Mesenchymal stem cell (in vitro differentiated cells and primary cell): ENCODE results near the gene VPS33B.

ENCODE experiments used
- DNase-seq: peaks from one replicate; pipeline ENCODE4 v3.0.0-alpha.2; 2013
- H2AFZ ChIP-seq: one replicate; pipeline ENCODE4 v1.6.1; 2013; ENCODE audit warnings: low read depth, mild to moderate bottlenecking, control low read depth, inconsistent platforms, low read length, moderate library complexity
- H2AK5ac ChIP-seq: 2 replicates; pipeline ENCODE4 v1.6.1; 2013; ENCODE audit warnings: low read length, moderate library complexity, mild to moderate bottlenecking, inconsistent platforms; ENCODE audit not compliant: severe bottlenecking
- H2BK120ac ChIP-seq: one replicate; pipeline ENCODE4 v1.6.1; 2013; ENCODE audit warnings: low read depth, mild to moderate bottlenecking, inconsistent platforms, low read length, moderate library complexity
- H2BK12ac ChIP-seq, 2 experiments: one replicate each; pipeline ENCODE4 v1.6.1; 2013; ENCODE audit warnings: inconsistent platforms in 2 of 2, low read length in 2 of 2, mild to moderate bottlenecking in 2 of 2, moderate library complexity in 2 of 2, control low read depth in 1 of 2
- H2BK15ac ChIP-seq: one replicate; pipeline ENCODE4 v1.6.1; 2013; ENCODE audit warnings: mild to moderate bottlenecking, low read depth, inconsistent platforms; ENCODE audit not compliant: poor library complexity, severe bottlenecking
- H2BK5ac ChIP-seq: 2 replicates; pipeline ENCODE4 v1.6.1; 2013; ENCODE audit warnings: low read depth, mild to moderate bottlenecking, low read length, control low read depth, inconsistent platforms; ENCODE audit not compliant: poor library complexity, severe bottlenecking
- H3K14ac ChIP-seq, 2 experiments: one replicate each; pipeline ENCODE4 v1.6.1; 2013; ENCODE audit warnings: inconsistent platforms in 2 of 2, low read length in 2 of 2, control low read depth in 1 of 2, mild to moderate bottlenecking in 1 of 2, moderate library complexity in 1 of 2
- H3K18ac ChIP-seq, 2 experiments: one replicate each; pipeline ENCODE4 v1.6.1; 2013; ENCODE audit warnings: inconsistent platforms in 2 of 2, low read length in 2 of 2, control low read depth in 1 of 2, low read depth in 1 of 2, mild to moderate bottlenecking in 1 of 2
- H3K23ac ChIP-seq, 2 experiments: one replicate each; pipeline ENCODE4 v1.6.1; 2013; ENCODE audit warnings: inconsistent platforms in 2 of 2, low read length in 2 of 2, mild to moderate bottlenecking in 2 of 2, moderate library complexity in 2 of 2, control low read depth in 1 of 2
- H3K27ac ChIP-seq: 2 replicates; pipeline ENCODE4 v1.5.1; 2013; ENCODE audit warnings: mild to moderate bottlenecking, moderate library complexity, low read length, control low read depth, inconsistent platforms; ENCODE audit not compliant: poor library complexity, severe bottlenecking
- H3K27me3 ChIP-seq, 2 experiments: 2 replicates each; pipeline versions ENCODE4 v1.6.1 to v1.7.0; 2013; ENCODE audit warnings: low read length in 2 of 2, mild to moderate bottlenecking in 2 of 2, moderate library complexity in 2 of 2, control low read depth in 1 of 2, inconsistent platforms in 1 of 2; ENCODE audit not compliant: control insufficient read depth in 1 of 2, insufficient read depth in 1 of 2
- H3K36me3 ChIP-seq, 2 experiments: 2 replicates each; pipeline versions ENCODE4 v1.6.1 to v1.7.0; 2013; ENCODE audit warnings: low read length in 2 of 2, control low read depth in 1 of 2, inconsistent platforms in 1 of 2, low read depth in 1 of 2, mild to moderate bottlenecking in 1 of 2; ENCODE audit not compliant: insufficient read depth in 2 of 2, control insufficient read depth in 1 of 2
- H3K4ac ChIP-seq, 2 experiments: one replicate each; pipeline ENCODE4 v1.6.1; 2013; ENCODE audit warnings: inconsistent platforms in 2 of 2, low read length in 2 of 2, mild to moderate bottlenecking in 2 of 2, moderate library complexity in 2 of 2, control low read depth in 1 of 2, low read depth in 1 of 2
- H3K4me1 ChIP-seq: 2 replicates; pipeline ENCODE4 v1.6.1; 2013; ENCODE audit warnings: low read depth, low read length, control low read depth; ENCODE audit not compliant: control insufficient read depth, insufficient read depth
- H3K4me2 ChIP-seq: 2 replicates; pipeline ENCODE4 v1.6.1; 2013; ENCODE audit warnings: low read length, mild to moderate bottlenecking, inconsistent platforms; ENCODE audit not compliant: poor library complexity, severe bottlenecking
- H3K4me3 ChIP-seq, 2 experiments: 2 replicates each; pipeline versions ENCODE4 v1.5.1 to v1.7.0; 2013; ENCODE audit warnings: low read length in 2 of 2, mild to moderate bottlenecking in 2 of 2, control low read depth in 1 of 2, low read depth in 1 of 2; ENCODE audit not compliant: insufficient read depth in 1 of 2
- H3K79me1 ChIP-seq: replicated peaks from 2 replicates; pipeline ENCODE4 v1.6.1; 2013; ENCODE audit warnings: mild to moderate bottlenecking, control low read depth, low read length, inconsistent platforms; ENCODE audit not compliant: poor library complexity, severe bottlenecking
- H3K9ac ChIP-seq: 2 replicates; pipeline ENCODE4 v1.7.0; 2013; ENCODE audit warnings: mild to moderate bottlenecking, low read length, moderate library complexity
- H3K9me3 ChIP-seq: 2 replicates; pipeline ENCODE4 v1.7.0; 2013; ENCODE audit warnings: mild to moderate bottlenecking, low read length; ENCODE audit not compliant: control insufficient read depth
- H4K8ac ChIP-seq: one replicate; pipeline ENCODE4 v1.6.1; 2013; ENCODE audit warnings: inconsistent platforms, mild to moderate bottlenecking, low read length, moderate library complexity
- H4K91ac ChIP-seq: one replicate; pipeline ENCODE4 v1.6.1; 2013; ENCODE audit warnings: mild to moderate bottlenecking, low read length, inconsistent platforms
- WGBS: methylation state at CpG from one replicate; pipeline ENCODE4 v1.1.7; 2013; ENCODE audit warnings: mixed read lengths; 5-methylcytosine and 5-hydroxymethylcytosine counted together

VPS33B gene

DNA sequence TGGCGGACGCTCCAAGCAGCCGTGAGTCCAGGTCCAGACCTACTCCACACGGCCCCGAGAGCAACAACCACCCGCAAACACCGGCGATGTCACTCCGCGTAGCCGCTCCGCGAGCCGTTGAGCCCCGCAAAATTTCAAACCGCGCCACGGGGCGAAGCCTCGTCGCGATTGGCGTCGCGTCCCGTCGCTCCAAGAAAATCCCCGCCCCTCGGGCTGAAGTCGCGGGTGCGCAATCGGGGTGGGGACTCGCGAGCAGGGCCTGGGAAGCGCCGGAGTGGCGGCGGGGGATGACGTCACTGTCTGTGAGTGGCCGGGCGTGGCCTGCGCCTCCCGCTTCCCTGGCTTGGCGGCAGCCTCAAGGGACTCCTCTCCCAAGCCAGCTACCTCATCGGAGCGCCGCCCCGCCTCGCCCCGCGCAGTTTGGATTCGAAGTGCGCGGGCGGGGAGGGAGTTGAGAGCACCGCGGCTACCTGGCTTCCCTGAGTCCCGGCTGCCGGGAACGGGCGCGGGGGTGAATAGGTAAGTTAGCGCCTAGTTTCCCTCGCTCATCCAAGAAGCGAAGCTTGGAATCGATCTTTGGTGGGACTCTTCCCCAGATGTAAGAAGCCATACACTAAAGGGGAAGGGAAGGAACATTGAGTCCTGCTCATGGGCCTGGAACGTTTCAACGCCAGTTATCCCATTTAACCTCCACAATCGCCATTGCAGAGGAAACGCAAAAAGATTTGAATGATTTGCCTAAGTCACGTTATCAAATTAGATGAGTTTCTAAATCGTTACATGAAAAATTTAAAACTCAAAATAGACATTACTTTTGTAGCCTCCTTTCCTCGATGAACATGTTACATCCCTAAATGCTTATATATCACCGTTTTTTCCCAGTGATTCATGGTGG lies 27.7 kb downstream of the VPS33B start, which contains the start of gene PRC1:
PRC1 (minus strand) TSS at position 119 of the 895 bp plus-strand sequence; CDS start at position 1, 118 bp downstream.
- H2BK15ac ChIP-seq = no peak within 1 kb of the TSS
- peak within 1 kb of the TSS; percentile 80 for H4K91ac ChIP-seq
- no peaks in the 10 kb centered on the region for H3K9me3 ChIP-seq
- no peak within 1 kb of the TSS for H2AK5ac ChIP-seq
- H3K79me1 ChIP-seq = peaks cover 4% of the 10 kb centered on the region
- peak within 1 kb of the TSS; percentile 61 to 77 for H3K14ac ChIP-seq
- no peaks in the 10 kb centered on the region for H3K4me1 ChIP-seq
- H3K18ac ChIP-seq = peak within 1 kb of the TSS; percentile 61 to 82
- H3K27ac ChIP-seq = peak within 1 kb of the TSS; percentile 55
- H2BK5ac ChIP-seq = no peak within 1 kb of the TSS
- peak within 1 kb of the TSS; percentile 53 to 58 for H3K4ac ChIP-seq
- peak within 1 kb of the TSS; percentile 60 for H2AFZ ChIP-seq
- H2BK12ac ChIP-seq = peak within 1 kb of the TSS in 1 of 2 experiments; percentile 86
- no peaks in the 10 kb centered on the region for H3K27me3 ChIP-seq
- WGBS = under 1% methylated on average over 51 of the region's 75 CpGs
- H3K9ac ChIP-seq = peak within 1 kb of the TSS; percentile 96
- peak within 1 kb of the TSS; percentile 66 for H4K8ac ChIP-seq
- DNase-seq = peak; percentile 98
- peak within 1 kb of the TSS in 1 of 2 experiments; percentile 75 for H3K23ac ChIP-seq
- peaks cover 14 to 26% of the 10 kb centered on the region in 2 experiments for H3K36me3 ChIP-seq
- peak within 1 kb of the TSS; percentile 98 to 100 for H3K4me3 ChIP-seq
- H3K4me2 ChIP-seq = peak within 1 kb of the TSS; percentile 89
- peak within 1 kb of the TSS; percentile 55 for H2BK120ac ChIP-seq

DNA sequence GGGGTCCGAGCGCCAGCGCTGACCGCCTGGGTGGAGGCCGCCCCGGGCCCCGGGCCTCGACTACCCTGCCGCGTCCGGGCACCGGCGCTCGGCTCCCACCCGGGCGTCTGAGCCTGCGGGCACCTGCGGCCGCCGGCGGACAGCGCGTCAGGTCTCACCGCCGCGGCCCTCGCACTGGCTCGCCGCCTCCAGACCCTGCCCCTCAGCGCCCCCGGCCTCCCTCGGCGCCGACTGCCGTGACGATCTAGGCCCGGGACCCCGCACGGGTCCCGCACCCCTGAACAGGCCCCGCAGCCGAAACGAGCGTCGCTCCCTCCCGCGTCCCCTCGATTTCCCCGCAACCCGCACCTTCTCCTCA lies 28.4 kb downstream of the VPS33B start:
- H3K9ac ChIP-seq = peak overlapping the region; percentile 96
- H4K91ac ChIP-seq = peak overlapping the region; percentile 80
- peak overlapping the region; percentile 55 for H2BK120ac ChIP-seq
- H3K4me2 ChIP-seq = peak overlapping the region; percentile 83
- H3K4me1 ChIP-seq = no peaks in the 10 kb centered on the region
- H2BK12ac ChIP-seq = peak overlapping the region in 1 of 2 experiments; percentile 86
- no peaks in the 10 kb centered on the region for H3K9me3 ChIP-seq
- WGBS = under 1% methylated on average over 27 of the region's 50 CpGs
- peak overlapping the region; percentile 61 to 82 for H3K18ac ChIP-seq
- no peak overlapping the region for H2AK5ac ChIP-seq
- H3K27me3 ChIP-seq = no peaks in the 10 kb centered on the region
- peak overlapping the region; percentile 66 for H4K8ac ChIP-seq
- DNase-seq = no peak
- no peak overlapping the region for H2BK5ac ChIP-seq
- peaks cover 9 to 19% of the 10 kb centered on the region in 2 experiments for H3K36me3 ChIP-seq
- H3K27ac ChIP-seq = no peak overlapping the region
- H2AFZ ChIP-seq = peak overlapping the region; percentile 60
- no peak overlapping the region for H2BK15ac ChIP-seq
- peak overlapping the region; percentile 53 to 58 for H3K4ac ChIP-seq
- H3K23ac ChIP-seq = peak overlapping the region in 1 of 2 experiments; percentile 75
- peak overlapping the region; percentile 61 to 77 for H3K14ac ChIP-seq
- H3K4me3 ChIP-seq = peak overlapping the region; percentile 98 to 100
- H3K79me1 ChIP-seq = peaks cover 4% of the 10 kb centered on the region

DNA sequence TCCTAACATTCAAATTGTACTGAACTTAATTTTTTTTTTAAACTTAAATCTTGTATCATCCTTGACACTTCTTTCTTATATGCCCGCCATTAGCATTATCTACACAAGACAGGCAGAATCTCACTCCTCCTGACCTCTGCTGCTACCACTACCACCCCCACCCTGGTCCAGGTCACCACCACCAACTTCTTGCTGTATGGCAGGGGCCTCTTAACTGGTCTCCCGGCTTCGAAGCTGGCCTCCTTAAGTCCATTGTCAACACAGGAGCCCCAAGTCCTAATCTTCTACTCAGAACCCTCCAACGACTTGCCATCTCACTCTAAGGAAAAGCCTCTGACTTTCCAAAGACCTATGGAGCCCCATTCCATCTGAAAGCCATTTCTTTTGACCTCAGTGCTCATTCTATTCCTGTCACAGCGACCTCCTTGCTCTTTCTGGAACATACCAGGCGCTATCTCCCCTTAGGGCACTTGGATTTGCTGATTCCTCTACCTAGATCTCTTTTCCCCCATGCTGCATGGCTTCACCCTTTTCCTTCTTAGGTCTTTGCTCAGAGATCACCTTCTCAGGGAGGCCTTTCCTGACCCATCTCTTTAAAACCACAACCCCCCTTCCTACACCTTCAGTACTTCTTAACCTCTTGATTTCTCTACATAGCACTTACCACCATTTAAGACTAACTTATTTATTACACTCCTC lies 30.7 kb downstream of the VPS33B start:
- H3K23ac ChIP-seq = no peak overlapping the region
- H3K4me3 ChIP-seq = no peak overlapping the region
- no peak overlapping the region for H2BK12ac ChIP-seq
- no peak for DNase-seq
- H3K27me3 ChIP-seq = no peaks in the 10 kb centered on the region
- H4K8ac ChIP-seq = peak overlapping the region; percentile 75
- no peak overlapping the region for H3K27ac ChIP-seq
- peaks cover 2% of the 10 kb centered on the region for H3K79me1 ChIP-seq
- no peaks in the 10 kb centered on the region for H3K9me3 ChIP-seq
- H3K9ac ChIP-seq = no peak overlapping the region
- H2BK5ac ChIP-seq = no peak overlapping the region
- no peak overlapping the region for H3K4ac ChIP-seq
- peaks cover 0 to 4% of the 10 kb centered on the region in 2 experiments for H3K36me3 ChIP-seq
- H3K4me1 ChIP-seq = no peaks in the 10 kb centered on the region
- H3K18ac ChIP-seq = no peak overlapping the region
- H3K4me2 ChIP-seq = no peak overlapping the region
- no peak overlapping the region for H2BK120ac ChIP-seq
- WGBS = 96% methylated on average over 6 of the region's 6 CpGs
- no peak overlapping the region for H2AFZ ChIP-seq
- no peak overlapping the region for H4K91ac ChIP-seq
- no peak overlapping the region for H3K14ac ChIP-seq
- no peak overlapping the region for H2AK5ac ChIP-seq
- H2BK15ac ChIP-seq = no peak overlapping the region

DNA sequence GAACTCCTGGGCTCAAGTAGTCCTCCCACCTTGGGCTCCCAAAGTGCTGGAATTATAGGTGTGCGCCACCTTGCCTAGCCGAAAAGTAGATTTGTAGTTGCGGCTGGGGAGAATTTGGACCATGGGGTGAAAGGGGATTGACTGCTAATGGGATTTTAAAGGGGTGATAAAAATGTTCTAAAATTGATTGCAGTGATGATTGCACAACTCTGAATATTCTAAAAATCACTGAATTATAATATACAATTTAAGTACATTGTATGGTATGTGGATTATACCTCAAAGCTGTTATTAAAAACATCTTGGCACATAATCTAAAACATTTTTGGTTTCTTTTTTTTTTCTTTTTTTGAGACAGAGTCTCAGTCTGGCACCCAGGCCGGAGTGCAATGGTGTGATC lies 31.9 kb downstream of the VPS33B start:
- Histone ChIP-seq H2BK5ac (no peak overlapping the region), H3K4me3 (no peak overlapping the region), H3K4me2 (no peak overlapping the region), H3K27ac (no peak overlapping the region), H3K79me1 (peaks cover 2% of the 10 kb centered on the region), H3K18ac (no peak overlapping the region), H3K4ac (no peak overlapping the region), H3K9ac (no peak overlapping the region), H2AK5ac (no peak overlapping the region), H2AFZ (no peak overlapping the region), H2BK15ac (no peak overlapping the region), H2BK12ac (no peak overlapping the region), H3K36me3 (peaks cover 0 to 4% of the 10 kb centered on the region in 2 experiments), H3K14ac (no peak overlapping the region), H2BK120ac (no peak overlapping the region), H4K91ac (no peak overlapping the region), H4K8ac (no peak overlapping the region), H3K27me3 (no peaks in the 10 kb centered on the region), H3K4me1 (peaks cover 2% of the 10 kb centered on the region), H3K9me3 (no peaks in the 10 kb centered on the region), H3K23ac (no peak overlapping the region)
- 99% methylated on average over 3 of the region's 4 CpGs for WGBS
- DNase-seq = no peak
